MV-4-11 (cell line): ENCODE results near the gene ASB4.
"Not testable (repeated sequence)": the region's sequence is repeated elsewhere in the genome, so short reads cannot be mapped to it uniquely, and the experiment has no call there.

Experiments used
- DNase-seq: peaks from one replicate; lab custom pipeline; 2025; lab: John Stamatoyannopoulos, UW

ASB4 gene

DNA sequence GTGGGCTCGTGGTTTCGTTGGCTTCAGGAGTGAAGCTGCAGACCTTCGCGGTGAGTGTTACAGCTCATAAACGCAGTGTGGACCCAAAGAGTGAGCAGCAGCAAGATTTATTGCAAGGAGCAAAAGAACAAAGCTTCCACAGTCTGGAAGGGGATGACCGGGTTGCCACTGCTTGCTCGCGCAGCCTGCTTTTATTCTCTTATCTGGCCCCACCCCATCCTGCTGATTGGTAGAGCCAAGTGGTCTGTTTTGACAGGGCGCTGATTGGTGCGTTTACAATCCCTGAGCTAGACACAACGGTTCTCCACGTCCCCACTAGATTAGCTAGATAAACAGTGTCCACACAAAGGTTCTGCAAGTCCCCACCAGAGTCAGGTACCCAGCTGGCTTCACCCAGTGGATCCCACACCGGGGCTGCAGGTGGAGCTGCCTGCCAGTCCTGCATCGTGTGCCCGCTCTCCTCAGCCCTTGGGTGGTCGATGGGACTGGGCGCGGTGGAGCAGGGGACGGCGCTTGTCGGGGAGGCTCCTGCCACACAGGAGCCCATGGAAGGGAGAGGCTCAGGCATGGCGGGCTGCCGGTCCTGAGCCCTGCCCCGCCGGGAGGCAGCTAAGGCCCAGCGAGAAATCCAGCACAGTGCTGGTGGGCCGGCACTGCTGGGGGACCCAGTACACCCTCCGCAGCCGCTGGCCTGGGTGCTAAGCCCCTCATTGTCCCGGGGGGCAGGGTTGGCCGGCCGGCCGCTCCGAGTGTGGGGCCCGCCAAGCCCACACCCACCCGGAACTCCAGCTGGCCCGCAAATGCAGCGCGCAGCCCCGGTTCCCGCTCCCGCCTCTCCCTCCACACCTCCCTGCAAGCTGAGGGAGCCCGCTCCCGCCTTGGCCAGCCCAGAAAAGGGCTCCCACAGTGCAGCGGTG lies 66.5 kb downstream of the ASB4 start:
- not testable (repeated sequence) for DNase-seq

DNA sequence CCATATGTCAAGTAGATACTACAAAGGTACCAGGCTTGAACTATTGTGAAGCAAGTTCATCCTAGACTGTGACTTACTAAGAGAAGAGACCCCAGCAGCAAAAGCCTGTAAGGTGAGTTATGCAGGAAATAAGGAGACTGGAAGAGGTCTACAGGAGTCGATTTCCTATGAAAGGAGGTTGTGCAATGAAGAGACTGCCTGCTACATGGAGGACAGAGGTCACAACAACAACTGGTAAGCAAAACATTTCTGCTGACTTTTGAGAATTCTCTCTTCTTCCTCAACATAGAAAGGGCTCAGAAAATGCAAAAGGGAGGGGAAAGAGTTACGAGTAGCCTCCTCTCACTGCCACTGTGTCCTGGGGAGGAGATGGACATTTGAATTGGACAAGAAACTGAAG lies 68.2 kb downstream of the ASB4 start:
- DNase-seq: no peak

DNA sequence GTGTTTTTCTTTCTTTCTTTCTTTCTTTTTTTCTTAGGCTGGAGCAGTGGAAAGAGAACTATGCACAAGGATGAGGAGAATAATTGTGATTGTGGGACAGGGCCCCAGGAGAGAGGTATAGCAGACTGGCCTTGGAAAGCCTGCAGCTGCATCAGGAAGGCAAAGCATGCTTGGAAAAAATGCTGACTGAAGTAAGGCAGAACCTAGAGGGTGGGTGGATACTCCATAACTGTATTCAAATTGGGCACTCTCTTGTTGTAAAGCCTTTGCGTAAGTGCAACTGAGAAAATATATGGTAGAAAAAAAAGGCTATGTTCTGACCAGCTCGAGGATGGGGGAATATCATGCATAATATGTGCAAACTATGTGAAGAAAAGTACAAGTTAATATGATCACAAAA lies 71.0 kb downstream of the ASB4 start:
- no peak for DNase-seq

DNA sequence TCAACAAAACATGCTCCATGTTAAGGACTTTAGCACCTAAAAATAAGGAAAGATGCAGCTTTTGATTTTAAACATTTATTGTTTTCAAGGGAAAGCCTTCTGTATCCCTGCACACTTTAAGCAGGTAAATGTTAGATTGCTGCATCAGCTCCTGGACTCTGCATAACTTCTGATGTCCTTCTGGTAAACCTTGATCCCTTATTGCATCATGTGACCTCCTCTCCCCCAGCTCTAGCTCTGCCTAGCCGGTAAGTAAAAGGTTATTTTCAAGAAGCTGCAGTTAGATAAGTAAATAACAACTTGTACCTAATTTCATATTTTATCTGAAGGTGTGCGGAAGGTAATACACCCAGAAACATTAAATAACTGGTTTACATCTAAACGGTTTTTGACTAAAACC lies 73.1 kb downstream of the ASB4 start:
- DNase-seq: no peak

DNA sequence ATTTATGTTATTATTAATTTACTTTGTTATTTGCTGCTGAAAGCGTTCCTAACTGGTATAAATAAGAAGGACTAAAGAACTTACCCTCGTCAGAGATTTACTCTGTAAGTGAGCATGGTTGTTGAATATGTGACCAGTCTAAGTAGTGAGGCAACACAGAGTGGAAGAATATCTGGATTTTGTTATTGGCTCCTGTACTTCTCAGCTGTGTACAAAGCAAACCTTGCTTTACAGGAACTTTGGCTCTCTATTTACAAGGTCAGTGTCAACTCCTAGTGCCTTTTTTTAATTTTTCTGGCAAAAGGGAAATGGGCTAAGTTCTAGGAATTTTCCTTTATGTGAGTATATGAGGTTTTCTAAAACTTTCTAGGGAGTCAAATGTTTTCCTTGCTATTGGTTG lies 74.9 kb downstream of the ASB4 start:
- no peak for DNase-seq

DNA sequence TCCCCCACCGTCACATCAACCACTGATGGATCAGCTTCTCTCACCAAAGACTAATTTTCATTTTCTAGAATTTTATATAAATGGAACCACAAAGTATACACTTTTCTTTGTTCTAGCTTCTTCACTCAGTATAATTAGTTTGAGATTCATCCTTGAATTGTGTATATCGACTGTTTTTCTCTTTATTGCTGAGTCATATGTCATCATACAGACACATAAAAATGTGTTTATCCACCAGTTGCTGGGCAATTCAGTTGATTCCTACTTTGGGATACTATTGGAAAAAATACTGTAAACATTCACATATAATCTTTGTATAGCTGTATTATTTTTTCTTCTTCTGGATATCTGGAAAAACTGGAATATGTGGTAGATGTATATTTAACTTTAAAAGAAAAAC lies 84.0 kb downstream of the ASB4 start:
- no peak for DNase-seq

DNA sequence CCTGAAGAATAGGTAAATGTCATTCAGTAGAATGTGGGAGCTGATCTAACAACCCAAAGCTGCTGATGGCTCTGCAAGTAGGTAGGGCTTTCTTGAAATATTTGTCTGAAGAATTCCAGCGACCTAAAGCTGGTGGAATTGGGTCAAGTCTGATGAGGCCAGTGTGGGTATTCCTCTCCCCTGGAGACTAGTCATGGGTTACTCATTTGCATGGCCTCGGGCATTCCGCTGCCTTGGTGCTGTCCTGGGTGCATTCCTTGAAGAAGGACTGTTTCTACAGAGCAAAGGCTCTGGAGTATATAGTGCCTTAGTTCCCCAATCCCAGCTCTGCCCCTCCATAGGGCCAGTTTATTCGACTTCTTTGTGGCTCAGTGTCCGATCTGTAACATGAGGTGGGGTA lies 91.4 kb downstream of the ASB4 start:
- no peak for DNase-seq

DNA sequence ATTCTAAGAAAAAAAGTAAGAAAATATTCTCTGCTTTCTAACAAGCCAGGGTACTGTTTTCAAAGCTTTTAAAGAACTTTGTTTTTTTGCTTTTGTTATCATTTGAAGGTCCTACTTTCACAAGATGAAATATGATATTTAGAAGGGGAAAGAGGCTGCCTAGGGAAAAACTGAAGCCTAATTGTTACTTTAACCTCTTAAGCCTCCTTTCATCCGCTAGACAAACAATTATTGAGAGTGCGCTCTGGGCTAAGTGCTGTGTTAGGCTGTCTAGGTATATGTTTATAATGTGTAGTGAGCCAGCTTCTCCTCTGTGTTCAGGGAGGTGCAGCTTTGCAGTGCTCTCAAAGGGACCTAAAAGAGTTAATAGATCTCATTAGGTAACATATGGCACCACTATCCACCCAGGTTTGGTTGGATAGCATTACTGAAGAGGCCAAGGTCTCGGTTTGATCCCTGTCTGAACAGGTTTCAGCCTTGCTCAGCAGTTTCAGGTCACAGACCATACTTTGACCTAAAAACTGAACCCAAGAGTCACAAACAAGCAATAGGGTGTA lies 92.6 kb downstream of the ASB4 start:
- DNase-seq: no peak

DNA sequence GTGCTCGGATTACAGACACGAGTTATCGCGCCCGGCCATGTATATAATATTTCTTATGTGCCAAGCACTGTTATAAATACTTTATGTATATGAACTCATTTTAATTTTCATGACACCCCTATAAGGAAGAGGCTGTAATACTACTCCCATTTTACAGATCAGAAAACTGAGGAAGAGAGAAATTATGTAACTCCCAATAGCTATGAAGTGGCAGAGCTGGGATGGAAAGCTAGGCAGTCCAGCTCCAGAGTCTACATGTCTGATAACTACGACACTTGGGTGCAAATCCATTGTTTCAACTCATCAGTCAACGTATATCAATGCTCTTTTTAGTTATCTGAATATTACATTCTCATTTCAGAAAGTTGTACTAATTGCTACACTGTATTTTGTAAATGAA lies 93.6 kb downstream of the ASB4 start:
- no peak for DNase-seq

DNA sequence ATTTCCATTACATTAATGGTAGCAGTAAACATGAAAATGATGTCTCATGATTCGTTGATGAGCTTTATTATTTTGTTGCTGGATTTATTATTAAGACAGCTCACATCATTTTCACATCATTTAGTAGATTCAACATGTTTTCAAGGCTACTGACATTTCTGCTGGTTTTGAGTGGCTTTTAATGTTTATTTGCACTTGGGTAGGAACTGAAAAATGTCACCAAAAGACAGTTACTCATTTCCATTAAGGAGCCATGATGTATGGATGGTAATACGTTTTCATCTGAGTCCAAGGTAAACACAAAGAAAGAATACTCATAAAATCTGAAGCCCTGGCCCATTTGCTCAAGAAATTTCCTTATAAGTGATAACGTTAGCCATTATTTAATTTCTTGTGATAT lies 95.7 kb downstream of the ASB4 start:
- no peak for DNase-seq

DNA sequence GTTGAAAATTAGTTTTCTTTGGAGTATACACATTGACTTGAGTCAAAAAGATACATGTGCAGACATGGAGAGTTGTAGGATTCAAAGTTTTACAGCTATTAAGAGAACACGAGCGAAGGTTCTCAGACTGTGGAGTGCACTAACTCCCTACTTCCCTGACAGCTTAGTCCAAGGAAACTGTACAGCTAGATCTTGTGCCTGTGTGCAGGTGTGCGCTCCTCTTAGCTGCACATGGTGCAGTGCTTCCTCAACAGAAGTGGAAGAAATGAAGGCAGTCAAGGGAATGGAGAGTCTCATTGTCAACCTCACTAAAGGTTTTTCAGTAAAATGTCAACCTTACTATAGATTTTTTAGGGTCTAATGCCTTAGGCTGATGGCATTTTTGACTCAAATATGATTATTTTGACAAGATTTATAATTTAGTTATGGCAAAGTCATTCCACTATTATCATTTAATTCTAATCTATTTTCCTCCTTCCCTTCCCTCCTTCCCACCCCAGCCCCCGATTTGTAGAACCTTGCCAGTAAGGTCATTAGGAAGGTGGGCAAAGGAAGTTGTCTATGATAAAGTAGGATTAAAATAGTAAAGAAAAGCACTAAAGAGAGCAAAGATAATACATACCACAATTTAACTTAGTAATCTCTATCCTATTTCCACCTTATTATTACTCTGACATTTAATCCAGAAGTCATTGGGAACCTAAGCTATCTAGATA lies 97.0 kb downstream of the ASB4 start:
- no peak for DNase-seq

DNA sequence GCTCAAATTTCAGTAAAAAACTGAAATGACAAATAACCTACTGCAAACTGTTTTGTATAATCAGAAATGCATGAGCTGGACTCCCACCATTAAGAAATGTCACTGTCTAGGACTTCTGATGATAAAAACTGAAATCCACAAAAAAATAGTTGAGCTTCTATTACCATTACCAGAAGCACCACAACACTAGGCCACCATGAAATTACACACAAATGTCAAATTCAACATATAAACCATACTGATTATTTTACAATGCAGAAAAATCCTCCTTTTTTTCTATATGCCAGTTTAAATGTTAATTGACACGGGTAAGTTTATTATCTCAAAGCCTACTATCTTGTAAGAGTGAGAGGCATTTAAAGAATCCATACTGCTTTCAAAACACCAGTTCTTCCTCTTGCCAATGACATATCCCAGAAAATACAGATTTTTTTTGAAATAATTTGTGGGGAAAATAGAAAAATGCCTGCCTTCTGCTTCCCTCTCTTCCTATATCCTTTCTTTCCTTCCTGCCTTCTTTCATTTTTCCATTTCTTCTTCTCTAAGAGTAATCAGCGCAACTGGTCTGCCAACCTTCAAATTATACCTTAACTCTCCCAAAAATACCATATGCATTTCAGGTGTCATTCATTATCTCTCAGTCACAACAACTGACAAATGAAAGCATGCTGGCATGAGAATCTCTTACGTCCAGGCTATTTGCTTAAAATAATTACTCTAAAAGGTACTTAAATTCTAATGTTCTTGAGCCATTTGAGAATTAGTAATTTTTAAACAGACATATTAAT lies 98.3 kb downstream of the ASB4 start:
- DNase-seq: no peak

DNA sequence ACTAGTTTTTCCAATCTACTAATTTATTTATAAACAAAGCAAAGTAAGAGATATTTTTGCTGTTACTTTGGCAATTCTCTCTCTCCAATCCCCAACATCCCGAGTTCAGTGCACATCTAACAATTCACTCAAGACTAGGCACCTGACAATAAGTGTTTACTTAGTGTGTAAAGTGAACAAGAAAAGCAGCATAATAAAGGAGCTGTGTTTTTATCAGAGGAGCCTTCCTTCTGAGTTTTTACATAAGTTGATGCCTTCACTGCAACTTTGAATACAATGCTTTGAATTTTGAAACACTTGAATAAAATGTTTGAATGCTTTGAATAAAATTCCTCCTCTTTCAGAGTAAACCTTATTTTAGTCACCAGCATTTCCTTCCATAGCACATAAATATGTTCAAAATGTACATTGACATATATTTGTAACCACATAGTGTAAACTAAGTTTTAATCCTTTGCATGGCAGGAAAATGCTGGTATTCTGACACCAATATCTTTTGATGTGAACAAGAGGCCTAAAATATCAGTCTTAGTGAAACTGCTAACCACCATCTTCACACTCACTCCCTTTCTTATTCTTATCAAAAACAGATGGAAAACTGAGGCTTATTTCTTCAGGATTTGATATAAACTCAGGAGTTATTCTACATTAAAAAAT lies 99.2 kb downstream of the ASB4 start:
- DNase-seq: no peak

DNA sequence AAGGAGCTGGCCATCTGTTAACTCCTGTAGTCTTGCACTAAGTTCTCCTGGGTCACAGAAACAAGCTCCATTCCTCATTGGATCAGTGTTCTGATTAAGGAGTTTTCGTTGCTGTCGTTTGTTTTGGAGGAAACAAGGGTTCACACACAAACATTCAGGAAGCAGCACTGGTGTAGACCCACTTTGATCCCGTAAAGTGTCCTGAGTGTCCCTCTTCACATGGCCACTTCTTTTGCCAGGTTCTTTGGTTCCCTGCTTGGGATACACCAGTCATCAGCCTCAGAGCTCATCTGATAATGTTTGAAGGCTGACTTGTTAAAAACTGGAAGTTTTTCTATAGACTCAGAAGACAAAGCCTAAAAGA lies 99.7 kb downstream of the ASB4 start:
- no peak for DNase-seq

DNA sequence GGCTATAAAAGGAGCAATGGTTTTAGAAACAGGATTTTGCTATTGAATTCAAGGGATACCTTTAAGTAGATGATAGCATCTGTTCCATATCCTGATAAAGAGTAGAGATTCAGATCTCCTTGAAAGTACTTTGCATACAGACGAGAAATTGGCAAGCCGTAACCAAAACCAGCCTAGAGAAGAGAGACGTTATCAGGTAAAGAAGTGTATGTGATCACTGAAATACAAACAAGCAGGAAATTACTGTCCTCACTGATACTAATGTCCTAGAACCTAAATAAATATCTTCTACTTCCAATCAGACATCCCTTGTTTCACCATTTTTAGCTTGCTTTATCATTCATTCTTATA lies 101.2 kb downstream of the ASB4 start:
- DNase-seq: no peak

DNA sequence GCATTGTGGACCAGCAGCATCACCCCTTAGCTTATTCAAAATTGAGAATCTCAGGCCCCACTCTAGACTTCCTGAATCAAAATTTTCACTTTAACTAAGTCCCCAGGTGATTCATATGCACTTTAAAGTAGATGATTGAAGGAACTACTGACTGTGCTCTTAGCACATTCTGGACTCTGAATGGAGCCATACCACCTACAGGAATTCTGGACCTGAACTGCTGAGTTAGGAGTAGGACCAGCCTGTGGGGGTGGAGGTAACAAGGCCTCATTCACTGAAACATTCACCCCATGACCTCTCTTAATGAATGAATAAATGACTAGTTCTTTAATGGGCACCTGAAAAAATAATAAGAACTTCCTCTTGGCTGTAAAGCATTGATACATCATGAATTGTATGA lies 103.3 kb downstream of the ASB4 start:
- no peak for DNase-seq

DNA sequence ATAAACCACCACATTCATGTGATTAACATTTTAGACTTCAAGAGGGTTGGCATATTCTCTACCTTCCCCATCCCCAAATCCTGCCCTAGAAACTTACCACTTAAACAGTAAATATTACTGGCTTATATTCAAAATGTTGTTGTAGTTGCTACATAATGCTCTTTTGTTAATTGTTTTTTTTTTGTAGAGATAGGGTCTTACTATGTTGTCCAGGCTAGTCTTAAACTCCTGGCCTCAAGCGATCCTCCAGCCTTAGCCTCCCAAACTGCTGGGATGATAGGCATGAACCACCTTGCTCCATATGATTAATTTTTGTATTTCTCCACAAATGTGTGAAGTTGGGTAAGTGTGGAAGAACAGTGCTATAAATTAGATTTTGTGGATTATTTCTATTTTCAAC lies 104.0 kb downstream of the ASB4 start:
- no peak for DNase-seq
